ENCODE measurements around the gene MGAT3.
A peak's percentile ranks its signal among the peaks of the same experiment; 100 is the strongest.

Gene MGAT3

DNA sequence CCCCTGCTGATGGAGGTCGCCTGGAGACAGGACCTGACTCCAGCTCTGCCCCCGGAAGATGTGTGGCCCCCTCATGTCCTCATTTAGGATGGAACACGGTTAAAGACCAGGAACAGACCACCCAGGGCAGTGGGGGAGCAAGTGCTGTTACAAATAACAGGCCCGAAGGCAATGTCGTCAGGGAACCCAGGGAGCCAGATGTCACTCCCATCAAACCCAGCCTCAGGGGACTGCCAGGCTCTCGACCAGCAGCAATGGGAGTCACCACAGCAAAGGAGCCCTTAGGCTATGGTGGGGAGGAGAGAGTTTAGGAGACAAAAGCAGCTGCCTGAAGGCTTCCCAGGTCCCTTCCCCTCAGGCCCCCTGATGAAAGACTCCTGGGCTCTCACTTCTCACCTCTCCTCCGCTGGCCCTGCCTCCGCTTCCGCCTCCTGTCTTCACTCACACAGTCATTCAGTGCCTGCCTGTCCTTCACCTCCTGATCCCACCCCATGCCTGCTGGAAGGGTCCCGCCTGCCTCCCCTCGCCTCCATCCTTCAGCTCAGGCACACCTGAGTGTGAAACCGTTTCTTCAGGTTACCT lies 71.4 kb downstream of the MGAT3 start:
- TF ChIP-seq, protein P1, sequence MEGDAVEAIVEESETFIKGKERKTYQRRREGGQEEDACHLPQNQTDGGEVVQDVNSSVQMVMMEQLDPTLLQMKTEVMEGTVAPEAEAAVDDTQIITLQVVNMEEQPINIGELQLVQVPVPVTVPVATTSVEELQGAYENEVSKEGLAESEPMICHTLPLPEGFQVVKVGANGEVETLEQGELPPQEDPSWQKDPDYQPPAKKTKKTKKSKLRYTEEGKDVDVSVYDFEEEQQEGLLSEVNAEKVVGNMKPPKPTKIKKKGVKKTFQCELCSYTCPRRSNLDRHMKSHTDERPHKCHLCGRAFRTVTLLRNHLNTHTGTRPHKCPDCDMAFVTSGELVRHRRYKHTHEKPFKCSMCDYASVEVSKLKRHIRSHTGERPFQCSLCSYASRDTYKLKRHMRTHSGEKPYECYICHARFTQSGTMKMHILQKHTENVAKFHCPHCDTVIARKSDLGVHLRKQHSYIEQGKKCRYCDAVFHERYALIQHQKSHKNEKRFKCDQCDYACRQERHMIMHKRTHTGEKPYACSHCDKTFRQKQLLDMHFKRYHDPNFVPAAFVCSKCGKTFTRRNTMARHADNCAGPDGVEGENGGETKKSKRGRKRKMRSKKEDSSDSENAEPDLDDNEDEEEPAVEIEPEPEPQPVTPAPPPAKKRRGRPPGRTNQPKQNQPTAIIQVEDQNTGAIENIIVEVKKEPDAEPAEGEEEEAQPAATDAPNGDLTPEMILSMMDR (IDR thresholded peaks at IDR 0.05; ENCODE audit: insufficient read depth, low read depth, low read length, missing control alignments) = no peak
- no peak for DNase-seq (ENCODE audit: low read depth)
- no peak overlapping the region for H3K4me3 ChIP-seq (ENCODE audit: low read length)

DNA sequence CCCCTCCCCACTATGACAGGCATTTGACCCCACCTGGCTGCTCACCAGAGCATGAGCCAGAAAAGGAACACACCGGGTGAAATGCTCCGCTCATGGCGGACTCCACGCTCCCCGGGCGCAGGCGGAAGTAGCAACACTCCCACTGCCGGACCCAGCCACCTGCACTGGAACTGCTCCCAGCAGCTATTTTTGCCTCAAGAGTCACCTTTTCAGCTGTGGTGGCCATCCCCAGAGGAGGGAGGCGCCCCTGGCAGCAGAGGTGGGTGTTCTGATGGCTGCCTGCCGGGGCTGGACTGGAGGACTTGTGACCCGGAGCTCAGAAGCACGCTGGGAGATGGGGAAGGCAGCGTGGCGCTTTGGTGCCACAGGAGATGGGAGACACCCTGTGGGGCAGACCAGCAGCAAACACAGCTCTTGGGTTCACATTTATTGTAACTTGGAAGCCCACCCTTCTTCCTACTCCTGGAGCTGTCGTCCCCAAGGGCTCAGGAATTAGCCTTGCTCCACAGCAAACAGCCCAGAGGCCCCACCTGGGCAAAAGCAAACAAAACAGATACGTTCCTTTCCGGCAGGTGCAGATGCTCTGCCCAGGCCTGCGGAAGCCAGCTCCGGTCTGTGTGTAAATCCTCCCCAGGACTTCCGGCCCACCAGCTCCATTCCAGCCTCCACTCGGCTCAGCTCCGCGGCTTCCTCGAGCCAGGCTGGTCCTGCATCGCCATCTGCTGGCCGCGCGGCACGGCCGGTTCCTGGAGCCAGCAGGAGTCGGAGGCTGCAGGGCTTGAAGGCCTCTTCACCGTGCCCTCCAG lies 72.1 kb downstream of the MGAT3 start:
- DNase-seq (ENCODE audit: low read depth) = peak; percentile 97
- TF ChIP-seq, protein P1 (IDR thresholded peaks at IDR 0.05; ENCODE audit: insufficient read depth, low read depth, low read length, missing control alignments) = peak; percentile 98
- H3K4me3 ChIP-seq (ENCODE audit: low read length) = no peak overlapping the region

DNA sequence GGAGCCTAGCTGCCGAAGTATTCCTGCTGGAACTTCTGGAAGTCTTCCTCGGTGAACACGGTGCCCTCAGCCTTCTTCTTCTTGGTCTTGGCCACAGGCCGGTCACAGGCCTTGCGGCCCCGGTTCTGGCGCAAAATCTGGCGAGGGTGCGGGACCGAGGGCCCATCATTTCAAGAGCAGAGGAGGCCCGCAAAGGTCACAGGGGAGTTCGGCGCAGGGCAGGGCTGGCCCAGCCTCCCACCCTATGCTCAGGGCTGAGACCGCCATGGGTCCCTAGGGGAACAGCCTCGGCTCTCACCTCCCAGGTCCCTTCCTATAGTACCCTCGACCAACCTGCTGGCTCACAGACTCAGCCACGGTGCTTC lies 72.7 kb downstream of the MGAT3 start:
- no peak for DNase-seq (ENCODE audit: low read depth)
- no peak overlapping the region for H3K4me3 ChIP-seq (ENCODE audit: low read length)
- TF ChIP-seq, protein P1 (IDR thresholded peaks at IDR 0.05; ENCODE audit: insufficient read depth, low read depth, low read length, missing control alignments) = no peak

DNA sequence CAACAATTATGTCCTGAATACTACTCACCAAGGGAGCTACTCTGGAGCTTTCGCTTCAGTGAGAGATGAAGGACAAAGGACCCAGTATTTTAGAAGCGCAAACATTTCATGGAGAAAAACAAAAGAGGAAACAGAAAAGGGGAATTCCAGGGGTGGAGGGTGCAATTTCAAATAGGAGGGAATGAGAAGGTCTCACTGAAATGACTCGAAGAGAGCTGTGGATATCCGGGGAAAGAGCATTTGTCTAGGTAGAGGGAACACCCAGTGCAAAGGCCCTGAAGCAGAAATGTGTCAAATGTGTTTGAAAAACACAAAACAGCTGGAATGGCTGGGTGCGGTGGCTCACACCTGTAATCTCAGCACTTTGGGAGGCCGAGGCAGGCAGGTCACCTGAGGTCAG lies 73.3 kb downstream of the MGAT3 start:
- TF ChIP-seq, protein P1 (IDR thresholded peaks at IDR 0.05; ENCODE audit: insufficient read depth, low read depth, low read length, missing control alignments) = no peak
- no peak overlapping the region for H3K4me3 ChIP-seq (ENCODE audit: low read length)
- no peak for DNase-seq (ENCODE audit: low read depth)

DNA sequence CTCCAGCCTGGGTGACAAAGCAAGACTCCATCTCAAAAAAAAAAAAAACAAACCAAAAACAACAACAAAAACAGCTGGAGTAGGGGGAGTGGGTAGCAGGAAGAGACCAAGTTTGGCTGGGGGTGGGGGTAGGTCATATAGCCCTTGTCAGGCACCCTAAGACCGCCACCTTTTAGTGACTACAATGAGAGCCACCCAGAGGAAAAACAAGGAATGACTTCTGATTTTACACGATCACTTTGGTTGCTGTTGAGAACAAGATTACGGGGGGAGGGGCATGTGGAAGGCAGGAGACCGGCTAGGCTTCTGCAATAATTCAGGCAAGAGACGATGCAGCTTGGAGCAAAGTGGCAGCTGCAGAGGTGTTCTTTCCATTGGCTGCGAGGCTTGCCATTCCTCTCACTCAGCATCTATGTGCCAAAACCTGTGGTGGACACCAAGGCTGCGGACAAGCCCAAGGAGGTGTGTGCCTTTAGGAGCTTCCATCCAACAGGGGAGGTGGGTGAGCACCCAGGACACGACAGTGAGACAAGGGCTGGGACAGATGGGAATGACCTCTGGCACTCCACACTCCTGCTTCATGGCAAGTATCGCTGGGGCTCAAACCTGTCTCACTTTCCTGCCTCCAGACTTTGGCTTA lies 74.0 kb downstream of the MGAT3 start:
- TF ChIP-seq, protein P1 (IDR thresholded peaks at IDR 0.05; ENCODE audit: insufficient read depth, low read depth, low read length, missing control alignments) = peak; percentile 43
- no peak overlapping the region for H3K4me3 ChIP-seq (ENCODE audit: low read length)
- DNase-seq (ENCODE audit: low read depth) = peak; percentile 65

DNA sequence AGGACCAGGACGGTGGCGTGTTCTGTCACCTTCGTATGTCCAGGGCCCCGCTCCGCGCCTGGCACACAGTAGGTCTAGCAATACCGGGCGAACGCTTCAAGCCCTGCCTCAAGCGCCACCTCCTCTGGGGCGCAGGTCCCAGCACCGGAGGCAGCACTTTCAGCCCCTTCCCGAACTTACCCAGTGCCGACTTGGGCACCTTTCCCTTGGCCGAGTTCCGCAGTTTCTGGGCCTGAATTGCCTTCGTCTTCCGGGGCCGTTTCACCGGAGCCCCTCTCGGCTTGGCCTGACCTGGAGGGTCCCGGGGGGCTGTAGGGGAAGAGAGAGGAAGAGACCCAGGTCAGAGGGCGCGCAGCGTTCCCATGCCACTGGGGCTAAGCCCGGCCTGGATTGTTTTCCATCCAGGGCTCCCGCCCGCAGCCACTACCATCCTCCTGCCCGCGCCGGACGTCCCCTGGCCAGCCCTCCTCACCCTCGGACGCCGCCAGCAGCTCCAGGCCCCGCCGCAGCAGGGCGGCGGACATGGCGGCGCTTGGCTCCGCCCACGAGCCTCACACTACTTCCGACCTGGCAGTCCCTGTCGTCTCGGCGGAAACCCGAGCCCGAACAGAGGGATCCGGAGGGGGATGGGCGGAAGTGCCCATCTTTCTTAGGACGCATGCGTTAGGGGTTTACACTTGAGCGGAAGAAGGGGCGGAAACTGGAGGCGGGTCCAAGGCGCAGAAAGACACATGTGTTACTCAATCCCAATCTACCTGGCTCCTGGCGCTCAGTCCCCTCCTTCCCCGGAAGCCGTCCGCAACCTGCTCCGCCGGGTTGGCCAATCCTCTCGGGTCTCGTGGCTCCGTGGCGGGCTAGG lies 75.6 kb downstream of the MGAT3 start, which contains the start of gene RPS19BP1:
TSS of gene RPS19BP1 (minus strand) at position 534 of the 859 bp plus-strand sequence. CDS start at position 524, 10 bp downstream.
- TF ChIP-seq, protein P1 (IDR thresholded peaks at IDR 0.05; ENCODE audit: insufficient read depth, low read depth, low read length, missing control alignments) = no peak
- DNase-seq (ENCODE audit: low read depth) = peak; percentile 100
- peak within 1 kb of the TSS; percentile 95 for H3K4me3 ChIP-seq (ENCODE audit: low read length)
